GM23248 (cell line): ENCODE results near the gene ANKRD65.

Experiments
- EZH2 ChIP-seq: fragments of 200-600 bp; sonication (generic); IDR thresholded peaks from 2 replicates; pipeline ENCODE4 v1.6.1; 2018; ENCODE audit warnings: antibody characterized with exemption, mild to moderate bottlenecking; ENCODE audit not compliant: insufficient read depth, poor library complexity, severe bottlenecking
- EZH2phosphoT487 ChIP-seq: fragments of 200-600 bp; sonication (generic); IDR thresholded peaks from 2 replicates; pipeline ENCODE4 v1.6.1; 2018; ENCODE audit warnings: antibody characterized with exemption, moderate library complexity, mild to moderate bottlenecking, low read depth; ENCODE audit not compliant: insufficient read depth

GRCh38 chr1:1449099-1449739 is 28.1 kb upstream of the ANKRD65 start, which contains the start of gene ATAD3C:
- TF ChIP-seq EZH2 (no peak), EZH2phosphoT487 (no peak)
